Panc1 (cell line): Measurements from ENCODE around the gene WASHC3. TPM values are rescaled to one million over a fixed set of nuclear protein-coding genes. Genes with fewer than 3 reads are reported as not detected.

Experiments
- ATAC-seq: fragments of 200-7000 bp; cut with Tn5 transposase; 2 replicates; pipeline ENCODE4 v1.9.1; 2020; ENCODE audit warnings: mild to moderate bottlenecking, moderate library complexity
- BruUV-seq: library from RNA; stranded (reverse); fragments of 400-500 nt; replicated peaks from 2 replicates; lab custom pipeline; 2021; lab: Mats Ljungman, UMichigan
- CTCF ChIA-PET: fragments of 300-600 bp; sonication (Branson Sonifier 250); formaldehyde crosslinking; loops from one replicate; lab custom pipeline; 2022; ENCODE audit warnings: antibody characterized with exemption; lab: Charles Lee
- POLR2A ChIA-PET: fragments of 300-600 bp; sonication (Branson Sonifier 250); formaldehyde crosslinking; loops from one replicate; lab custom pipeline; 2022; ENCODE audit warnings: antibody characterized with exemption; lab: Charles Lee
- DNase-seq: peaks from one replicate; pipeline ENCODE4 v3.0.0-alpha.2; 2010; ENCODE audit warnings: low read depth, low spot score
- H3K27ac ChIP-seq: 2 replicates; pipeline ENCODE4 v1.5.1; 2011; ENCODE audit warnings: mild to moderate bottlenecking, low read length, inconsistent platforms
- H3K27me3 ChIP-seq: fragments of 200-500 bp; sonication (Bioruptor generic); 2 replicates; pipeline ENCODE4 v1.6.0; 2014; ENCODE audit warnings: low read length, inconsistent platforms; ENCODE audit not compliant: control insufficient read depth, insufficient read depth
- H3K36me3 ChIP-seq: fragments of 200-500 bp; sonication (Bioruptor generic); 2 replicates; pipeline ENCODE4 v1.5.1; 2014; ENCODE audit warnings: inconsistent platforms, mild to moderate bottlenecking, low read length, moderate library complexity; ENCODE audit not compliant: control insufficient read depth, insufficient read depth
- H3K4me1 ChIP-seq: 2 replicates; pipeline ENCODE4 v1.5.1; 2011; ENCODE audit warnings: inconsistent platforms, mild to moderate bottlenecking, low read length, moderate library complexity; ENCODE audit not compliant: control insufficient read depth, insufficient read depth
- H3K4me3 ChIP-seq, 2 experiments: 2 replicates each; pipeline ENCODE4 v1.5.1; 2011 to 2012; ENCODE audit warnings: low read depth in 2 of 2, low read length in 2 of 2, mild to moderate bottlenecking in 2 of 2, inconsistent platforms in 1 of 2, moderate library complexity in 1 of 2
- H3K9me3 ChIP-seq: fragments of 200-500 bp; sonication (Bioruptor generic); 2 replicates; pipeline ENCODE4 v1.5.1; 2014; ENCODE audit warnings: low read depth, mild to moderate bottlenecking, inconsistent platforms, low read length, moderate library complexity; ENCODE audit not compliant: control insufficient read depth, insufficient read depth
- CTCF ChIP-seq: fragments of 450-650 bp; IDR thresholded peaks from 2 replicates; pipeline ENCODE4 v1.5.1; 2017; ENCODE audit warnings: mild to moderate bottlenecking
- POLR2AphosphoS5 ChIP-seq: IDR thresholded peaks from 2 replicates; pipeline ENCODE4 v1.6.1; 2012; ENCODE audit warnings: mild to moderate bottlenecking, low read depth, low read length, moderate library complexity
- REST ChIP-seq, 2 experiments: IDR thresholded peaks; 2 replicates each; pipeline ENCODE4 v1.6.1; 2011 to 2012; ENCODE audit warnings: low read depth in 2 of 2, control low read depth in 1 of 2, low read length in 1 of 2, mild to moderate bottlenecking in 1 of 2, moderate library complexity in 1 of 2; ENCODE audit not compliant: insufficient read depth in 1 of 2
- SIN3A ChIP-seq: IDR thresholded peaks from 2 replicates; pipeline ENCODE4 v1.6.1; 2012; ENCODE audit warnings: low read depth, mild to moderate bottlenecking, low read length, moderate library complexity, borderline replicate concordance; ENCODE audit not compliant: insufficient read depth
- TCF7L2 ChIP-seq: IDR thresholded peaks from 2 replicates; pipeline ENCODE4 v1.6.1; 2011; ENCODE audit warnings: mild to moderate bottlenecking, low read depth, low read length, inconsistent platforms
- in situ Hi-C: cut with HindIII; loops from 2 replicates; pipeline ENCODE4 v1.10.0; 2016; ENCODE audit warnings: low sequenced_read_pairs, low pct_unique_long_range_greater_than_20kb
- intact Hi-C: fragments of 100-400 bp; cut with micrococcal nuclease; formaldehyde crosslinking; loops from one replicate; pipeline ENCODE4 v1.10.0; 2022; ENCODE audit not compliant: unreplicated experiment
- total RNA-seq: library from RNA; stranded (reverse); gene quantifications from one replicate; pipeline ENCODE4 v1.2.1, GENCODE V29; 2021; ENCODE audit not compliant: unreplicated experiment

WASHC3 gene
- total RNA-seq, 1 experiment from 2014 or later = 21.5 TPM

GRCh38 chr12:102107970-102108369 lies 46.2 kb upstream of the WASHC3 start:
- BruUV-seq = no TSS peak
- no peaks in the 10 kb centered on the region for H3K27me3 ChIP-seq
- H3K4me3 ChIP-seq = no peak overlapping the region
- TF ChIP-seq POLR2AphosphoS5 = no peak
- no peak for TF ChIP-seq REST (IDR thresholded peaks at IDR 0.05; ENCODE audit: insufficient read depth in 1 of 2, low read depth in 2 of 2, low read length in 1 of 2)
- TF ChIP-seq CTCF = no peak
- no peak for TF ChIP-seq TCF7L2
- no peak for TF ChIP-seq SIN3A
- H3K27ac ChIP-seq = no peak overlapping the region
- intact Hi-C loops = no loop called here
- POLR2A ChIA-PET = no interaction called here
- H3K36me3 ChIP-seq = peaks cover 6% of the 10 kb centered on the region; the same call in 1 of the 2 replicates
- ATAC-seq (no peak), DNase-seq (no peak)
- peaks cover 9% of the 10 kb centered on the region; the same call in 1 of the 2 replicates for H3K9me3 ChIP-seq
- CTCF ChIA-PET = no interaction called here
- in situ Hi-C loops = no loop called here
- H3K4me1 ChIP-seq = no peaks in the 10 kb centered on the region

- intact Hi-C loops = no loop called here
- in situ Hi-C loops = no loop called here
- Histone ChIP-seq H3K27ac (no peak overlapping the region), H3K4me1 (no peaks in the 10 kb centered on the region), H3K27me3 (no peaks in the 10 kb centered on the region), H3K9me3 (peaks cover 9% of the 10 kb centered on the region; the same call in 1 of the 2 replicates), H3K4me3 (no peak overlapping the region), H3K36me3 (peaks cover 6% of the 10 kb centered on the region; the same call in 1 of the 2 replicates)
- POLR2A ChIA-PET = no interaction called here
- TF ChIP-seq TCF7L2 = no peak
- TF ChIP-seq POLR2AphosphoS5 = no peak
- TF ChIP-seq REST (IDR thresholded peaks at IDR 0.05; ENCODE audit: insufficient read depth in 1 of 2, low read depth in 2 of 2, low read length in 1 of 2) = no peak
- no peak for TF ChIP-seq CTCF
- no peak for TF ChIP-seq SIN3A
- BruUV-seq = no TSS peak
- CTCF ChIA-PET = no interaction called here
- no peak for ATAC-seq
- DNase-seq = no peak
Observed at GRCh38 chr12:102106905-102107304, 45.1 kb upstream of the WASHC3 start.
